IMR-90 (cell line): ENCODE results near the gene OR1F1. TPM values are rescaled to one million over a fixed set of nuclear protein-coding genes. Genes with fewer than 3 reads are reported as not detected.

Experiments
- ATAC-seq: fragments of 200-7000 bp; cut with Tn5 transposase; 2 replicates; pipeline ENCODE4 v1.9.1; 2020; ENCODE audit warnings: low read depth, mild to moderate bottlenecking, moderate library complexity
- BruUV-seq: library from RNA; stranded (reverse); fragments of 400-500 nt; replicated peaks from 2 replicates; lab custom pipeline; 2021; lab: Mats Ljungman, UMichigan
- CTCF ChIA-PET: fragments of 300-600 bp; formaldehyde crosslinking; extraction: SDS; loops from one replicate; lab custom pipeline; 2021; ENCODE audit warnings: antibody characterized with exemption; lab: Yijun Ruan, JAX
- POLR2A ChIA-PET: fragments of 300-600 bp; sonication (Branson Sonifier 250); formaldehyde crosslinking; loops from one replicate; lab custom pipeline; 2022; ENCODE audit warnings: antibody characterized with exemption; ENCODE audit not compliant: unreplicated experiment; lab: Charles Lee
- DNase-seq: peaks from one replicate; pipeline ENCODE4 v3.0.0; 2013
- H2AFZ ChIP-seq: replicated peaks from 2 replicates; pipeline ENCODE3; 2013; ENCODE audit warnings: low read length, mild to moderate bottlenecking; ENCODE audit not compliant: poor library complexity
- H2AK5ac ChIP-seq: 2 replicates; pipeline ENCODE4 v1.6.1; 2013; ENCODE audit warnings: low read depth, low read length, inconsistent platforms
- H2AK9ac ChIP-seq: replicated peaks from 2 replicates; pipeline ENCODE3; 2013; ENCODE audit warnings: mild to moderate bottlenecking, low read depth, low read length, moderate library complexity; ENCODE audit not compliant: poor library complexity
- H2BK120ac ChIP-seq: 2 replicates; pipeline ENCODE4 v1.6.1; 2013; ENCODE audit warnings: low read depth, low read length, inconsistent platforms
- H2BK15ac ChIP-seq: 3 replicates; pipeline ENCODE4 v1.6.1; 2013; ENCODE audit warnings: low read depth, low read length, inconsistent platforms
- H2BK20ac ChIP-seq: 2 replicates; pipeline ENCODE4 v1.6.1; 2013; ENCODE audit warnings: low read depth, mild to moderate bottlenecking, inconsistent platforms, low read length, moderate library complexity
- H2BK5ac ChIP-seq: 2 replicates; pipeline ENCODE4 v1.6.1; 2013; ENCODE audit warnings: mild to moderate bottlenecking, low read depth, low read length, inconsistent platforms; ENCODE audit not compliant: poor library complexity, severe bottlenecking
- H3K14ac ChIP-seq: replicated peaks from 2 replicates; pipeline ENCODE4 v1.6.1; 2013; ENCODE audit warnings: low read depth, low read length, inconsistent platforms
- H3K18ac ChIP-seq: 2 replicates; pipeline ENCODE4 v1.6.1; 2013; ENCODE audit warnings: low read depth, low read length, control low read depth
- H3K23ac ChIP-seq: 2 replicates; pipeline ENCODE4 v1.6.1; 2013; ENCODE audit warnings: low read depth, low read length, inconsistent platforms
- H3K27ac ChIP-seq: 2 replicates; pipeline ENCODE4 v1.5.1; 2013; ENCODE audit warnings: mild to moderate bottlenecking, control low read depth, low read length; ENCODE audit not compliant: insufficient read depth
- H3K27me3 ChIP-seq: 2 replicates; pipeline ENCODE4 v1.6.1; 2013; ENCODE audit warnings: low read length; ENCODE audit not compliant: control insufficient read depth, insufficient read depth
- H3K36me3 ChIP-seq: 2 replicates; pipeline ENCODE4 v1.6.1; 2013; ENCODE audit warnings: low read length, mixed read lengths; ENCODE audit not compliant: control insufficient read depth, insufficient read depth
- H3K4ac ChIP-seq: 2 replicates; pipeline ENCODE4 v1.6.1; 2013; ENCODE audit warnings: low read depth, low read length, inconsistent platforms
- H3K4me1 ChIP-seq: 2 replicates; pipeline ENCODE4 v1.6.1; 2013; ENCODE audit warnings: low read length, mixed read lengths; ENCODE audit not compliant: control insufficient read depth, insufficient read depth
- H3K4me2 ChIP-seq: 2 replicates; pipeline ENCODE4 v1.6.1; 2013; ENCODE audit warnings: low read depth, mild to moderate bottlenecking, control low read depth, low read length, moderate library complexity
- H3K4me3 ChIP-seq: 2 replicates; pipeline ENCODE4 v1.5.1; 2013; ENCODE audit warnings: low read depth, mild to moderate bottlenecking, control low read depth, low read length, moderate library complexity; ENCODE audit not compliant: insufficient read depth
- H3K56ac ChIP-seq: 2 replicates; pipeline ENCODE4 v1.6.1; 2013; ENCODE audit warnings: low read length, inconsistent platforms; ENCODE audit not compliant: insufficient read depth; ENCODE audit errors: extremely low read depth
- H3K79me1 ChIP-seq, 2 experiments: 2 replicates each; pipeline ENCODE4 v1.6.1; 2013; ENCODE audit warnings: low read length in 2 of 2, inconsistent platforms in 1 of 2, low read depth in 1 of 2
- H3K9ac ChIP-seq: 2 replicates; pipeline ENCODE4 v1.6.1; 2013; ENCODE audit warnings: low read depth, low read length, control low read depth
- H3K9me1 ChIP-seq: 2 replicates; pipeline ENCODE4 v1.6.1; 2013; ENCODE audit warnings: low read length, inconsistent platforms; ENCODE audit not compliant: insufficient read depth
- H3K9me3 ChIP-seq: 2 replicates; pipeline ENCODE4 v1.6.1; 2013; ENCODE audit warnings: low read length; ENCODE audit not compliant: control insufficient read depth, insufficient read depth
- H4K20me1 ChIP-seq: 2 replicates; pipeline ENCODE4 v1.6.1; 2013; ENCODE audit warnings: low read length, inconsistent platforms; ENCODE audit not compliant: insufficient read depth
- H4K5ac ChIP-seq: 2 replicates; pipeline ENCODE4 v1.6.1; 2013; ENCODE audit warnings: mild to moderate bottlenecking, low read depth, low read length, control low read depth
- H4K8ac ChIP-seq, 2 experiments: 2 replicates each; pipeline ENCODE4 v1.6.1; 2013; ENCODE audit warnings: low read depth in 2 of 2, low read length in 2 of 2, control low read depth in 1 of 2, inconsistent platforms in 1 of 2
- H4K91ac ChIP-seq: 2 replicates; pipeline ENCODE4 v1.6.1; 2013; ENCODE audit warnings: low read depth, low read length, inconsistent platforms; ENCODE audit not compliant: insufficient read depth
- CEBPB ChIP-seq: IDR thresholded peaks from 2 replicates; pipeline ENCODE4 v1.6.1; 2012; ENCODE audit warnings: low read depth, low read length, improper control_type of control experiment
- CTCF ChIP-seq: conservative IDR thresholded peaks from 2 replicates; pipeline ENCODE4 v1.5.1; 2012; ENCODE audit warnings: mild to moderate bottlenecking, low read depth, low read length, improper control_type of control experiment
- FOS ChIP-seq: fragments of 150-350 bp; IDR thresholded peaks from 2 replicates; pipeline ENCODE4 v1.6.1; 2016; ENCODE audit warnings: low read depth, low read length
- MAFK ChIP-seq: IDR thresholded peaks from 2 replicates; pipeline ENCODE4 v1.6.1; 2012; ENCODE audit warnings: low read depth, low read length, improper control_type of control experiment
- MAZ ChIP-seq: IDR thresholded peaks from 2 replicates; pipeline ENCODE4 v1.6.1; 2012; ENCODE audit warnings: low read depth, mild to moderate bottlenecking, low read length, improper control_type of control experiment, moderate library complexity, borderline replicate concordance
- RCOR1 ChIP-seq: IDR thresholded peaks from 2 replicates; pipeline ENCODE4 v1.6.1; 2012; ENCODE audit warnings: mild to moderate bottlenecking, low read length, improper control_type of control experiment; ENCODE audit not compliant: insufficient replicate concordance
- SMC3 ChIP-seq: fragments of 150-350 bp; IDR thresholded peaks from 2 replicates; pipeline ENCODE4 v1.6.1; 2016; ENCODE audit warnings: low read depth, mild to moderate bottlenecking, antibody characterized with exemption, low read length, moderate library complexity
- WGBS, 2 experiments: methylation state at CpG; one replicate each; pipeline versions ENCODE4 v1.1.5 to v1.1.7; 2013; ENCODE audit warnings: missing lambda C conversion rate in 2 of 2; ENCODE audit not compliant: insufficient read length in 1 of 2; ENCODE audit errors: extremely low coverage in 2 of 2; 5-methylcytosine and 5-hydroxymethylcytosine counted together
- dilution Hi-C: fragments of 300-500 bp; cut with HindIII; formaldehyde crosslinking; loops from one replicate; pipeline ENCODE4 v1.14.3; 2018; ENCODE audit warnings: low sequenced_read_pairs; ENCODE audit not compliant: unreplicated experiment
- in situ Hi-C: fragments of 300-500 bp; cut with MboI; formaldehyde crosslinking; loops from 3 replicates; pipeline ENCODE4 v1.14.3; 2019; ENCODE audit warnings: low sequenced_read_pairs, inconsistent platforms, mixed read lengths
- intact Hi-C: fragments of 100-400 bp; cut with micrococcal nuclease; formaldehyde crosslinking; loops from 2 replicates; pipeline ENCODE4 v1.10.0; 2022
- polyA plus RNA-seq, 3 experiments: library from polyadenylated mRNA; depleted of rRNA; stranded (reverse); fragments of >200 nt; gene quantifications; 2 replicates each; pipeline ENCODE4 v1.2.3, GENCODE V29; 2012; ENCODE audit warnings: low replicate concordance in 1 of 3
- total RNA-seq: library from RNA; depleted of rRNA; stranded (reverse); fragments of >200 nt; gene quantifications from 2 replicates; pipeline ENCODE4 v1.2.3, GENCODE V29; 2012

The OR1F1 gene
- total and polyA plus RNA-seq, 2 of the 4 experiments (the other 2 are of a cell fraction), result 0.12 TPM; not detected in 1

- Histone ChIP-seq H2AFZ (no peak overlapping the region), H3K18ac (no peak overlapping the region), H3K79me1 (no peaks in the 10 kb centered on the region), H3K9me3 (no peaks in the 10 kb centered on the region; the same call in 1 of the 2 replicates), H3K4me1 (no peaks in the 10 kb centered on the region), H2BK20ac (no peak overlapping the region), H4K8ac (no peak overlapping the region), H4K5ac (no peak overlapping the region), H3K23ac (no peak overlapping the region), H3K4ac (no peak overlapping the region), H3K4me3 (no peak overlapping the region), H3K36me3 (no peaks in the 10 kb centered on the region), H3K4me2 (no peak overlapping the region), H2AK5ac (no peak overlapping the region), H4K20me1 (no peaks in the 10 kb centered on the region), H2BK15ac (no peak overlapping the region), H3K14ac (no peak overlapping the region), H3K27me3 (peaks cover 25% of the 10 kb centered on the region), H3K56ac (no peak overlapping the region), H2BK5ac (no peak overlapping the region), H2BK120ac (no peak overlapping the region), H3K9ac (no peak overlapping the region), H4K91ac (no peak overlapping the region), H3K9me1 (no peaks in the 10 kb centered on the region), H3K27ac (no peak overlapping the region), H2AK9ac (no peak overlapping the region)
- no peak for ATAC-seq
- in situ Hi-C loops, result no loop called here
- dilution Hi-C loops, result no loop called here
- no peak for DNase-seq
- no peak for TF ChIP-seq CTCF
- TF ChIP-seq CEBPB, result no peak
- TF ChIP-seq MAFK, result no peak
- no peak for TF ChIP-seq SMC3
- TF ChIP-seq FOS, result no peak
- no peak for TF ChIP-seq MAZ
- no peak for TF ChIP-seq RCOR1
- intact Hi-C loops, result no loop called here
- CTCF ChIA-PET, result no interaction called here
- 60% methylated on average over 1 of the region's 4 CpGs; no CpG with 5 or more reads in 1 of the 2 experiments for WGBS, 2 experiments
- POLR2A ChIA-PET, result no interaction called here
- BruUV-seq, result no TSS peak
These were observed 65.0 kb downstream of the OR1F1 start for GRCh38 chr16:3252967-3253366.
